Measurements from ENCODE around the gene CES4A. TPM values are rescaled to one million over a fixed set of nuclear protein-coding genes. Genes with fewer than 3 reads are reported as not detected.

CES4A gene
- polyA plus RNA-seq, 1 donor (not counting 4 experiments of a cell fraction or from before 2014, with no cell fraction given): 6.6 TPM

DNA sequence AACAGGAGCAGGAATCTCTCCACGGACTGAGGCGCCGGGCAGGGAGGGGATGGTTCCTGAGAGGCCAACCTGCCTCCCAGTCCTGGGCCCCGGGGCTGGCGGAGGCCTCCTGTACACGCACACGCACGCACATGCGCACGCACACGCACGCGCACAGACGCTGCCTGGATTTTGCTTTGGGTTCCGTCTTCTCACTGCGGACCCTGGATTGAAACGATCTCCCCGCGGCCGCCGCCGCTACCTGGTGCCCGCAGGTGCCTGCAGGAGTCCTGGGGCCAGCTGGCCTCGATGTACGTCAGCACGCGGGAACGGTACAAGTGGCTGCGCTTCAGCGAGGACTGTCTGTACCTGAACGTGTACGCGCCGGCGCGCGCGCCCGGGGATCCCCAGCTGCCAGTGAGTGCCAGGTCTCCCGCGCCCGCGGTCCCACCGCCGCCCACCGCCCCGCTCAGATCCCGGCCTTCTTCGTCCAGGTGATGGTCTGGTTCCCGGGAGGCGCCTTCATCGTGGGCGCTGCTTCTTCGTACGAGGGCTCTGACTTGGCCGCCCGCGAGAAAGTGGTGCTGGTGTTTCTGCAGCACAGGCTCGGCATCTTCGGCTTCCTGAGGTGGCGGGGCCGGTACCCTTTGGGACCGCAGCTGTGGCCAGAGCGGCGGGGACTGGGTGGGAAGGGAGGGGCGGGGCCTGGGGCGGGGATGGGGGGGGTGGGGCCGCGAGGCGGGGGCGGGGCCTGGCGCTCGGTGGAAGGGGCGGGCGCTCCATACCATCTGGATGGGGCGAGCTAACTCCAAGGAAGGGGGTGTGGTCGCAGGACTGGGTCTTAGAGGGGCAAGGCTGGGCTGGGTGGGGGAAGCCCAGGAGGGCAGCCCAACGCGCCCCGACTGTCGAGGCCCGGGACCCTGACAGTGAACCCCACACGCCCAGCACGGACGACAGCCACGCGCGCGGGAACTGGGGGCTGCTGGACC, 12.3 kb downstream of the CES4A start:
- no peaks in the 10 kb centered on the region for H3K9me1 ChIP-seq (ENCODE audit: control insufficient read depth, extremely low read depth, insufficient read depth, low read length)
- H3K4me1 ChIP-seq (ENCODE audit: control insufficient read depth, extremely low read depth, insufficient read depth, low read length): peaks cover 8% of the 10 kb centered on the region
- H3K36me3 ChIP-seq (ENCODE audit: control insufficient read depth in 2 of 2, extremely low read depth in 1 of 2, insufficient read depth in 2 of 2, low read length in 2 of 2): peaks cover 0 to 2% of the 10 kb centered on the region in 2 experiments
- FAIRE-seq (no peak), DNase-seq (ENCODE audit: low read depth, low spot score) (no peak)
- H3K4me3 ChIP-seq (ENCODE audit: control insufficient read depth in 2 of 3, extremely low read depth in 1 of 3, insufficient read depth in 2 of 3, low read depth in 1 of 3, low read length in 3 of 3): peak overlapping the region; percentile 51 to 65 (median 63)
- H3K79me2 ChIP-seq (ENCODE audit: control insufficient read depth, insufficient read depth, low read length): no peaks in the 10 kb centered on the region
- H3K27me3 ChIP-seq (ENCODE audit: control insufficient read depth, extremely low read depth, insufficient read depth, low read length): no peaks in the 10 kb centered on the region
- H3K4me2 ChIP-seq (ENCODE audit: control insufficient read depth, extremely low read depth, insufficient read depth, low read depth, low read length): peak overlapping the region; percentile 89
- H2AFZ ChIP-seq (ENCODE audit: control insufficient read depth, low read length): peak overlapping the region; percentile 92
- dilution Hi-C loops (cut with MboI; ENCODE audit: extremely low pct_ligation_motif_present, low sequenced_read_pairs): no loop called here
- H3K27ac ChIP-seq (ENCODE audit: control insufficient read depth, insufficient read depth, low read length): no peak overlapping the region
- no peaks in the 10 kb centered on the region for H3K9me3 ChIP-seq (ENCODE audit: control insufficient read depth, low read depth, low read length)
- H3K9ac ChIP-seq (ENCODE audit: control insufficient read depth, extremely low read depth, insufficient read depth, low read length): no peak overlapping the region
- no peak for TF ChIP-seq EZH2 (IDR thresholded peaks at IDR 0.05; ENCODE audit: low read length)
- TF ChIP-seq, protein P1, sequence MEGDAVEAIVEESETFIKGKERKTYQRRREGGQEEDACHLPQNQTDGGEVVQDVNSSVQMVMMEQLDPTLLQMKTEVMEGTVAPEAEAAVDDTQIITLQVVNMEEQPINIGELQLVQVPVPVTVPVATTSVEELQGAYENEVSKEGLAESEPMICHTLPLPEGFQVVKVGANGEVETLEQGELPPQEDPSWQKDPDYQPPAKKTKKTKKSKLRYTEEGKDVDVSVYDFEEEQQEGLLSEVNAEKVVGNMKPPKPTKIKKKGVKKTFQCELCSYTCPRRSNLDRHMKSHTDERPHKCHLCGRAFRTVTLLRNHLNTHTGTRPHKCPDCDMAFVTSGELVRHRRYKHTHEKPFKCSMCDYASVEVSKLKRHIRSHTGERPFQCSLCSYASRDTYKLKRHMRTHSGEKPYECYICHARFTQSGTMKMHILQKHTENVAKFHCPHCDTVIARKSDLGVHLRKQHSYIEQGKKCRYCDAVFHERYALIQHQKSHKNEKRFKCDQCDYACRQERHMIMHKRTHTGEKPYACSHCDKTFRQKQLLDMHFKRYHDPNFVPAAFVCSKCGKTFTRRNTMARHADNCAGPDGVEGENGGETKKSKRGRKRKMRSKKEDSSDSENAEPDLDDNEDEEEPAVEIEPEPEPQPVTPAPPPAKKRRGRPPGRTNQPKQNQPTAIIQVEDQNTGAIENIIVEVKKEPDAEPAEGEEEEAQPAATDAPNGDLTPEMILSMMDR (optimal IDR thresholded peaks at IDR 0.05 in 1 of 3, IDR thresholded peaks at IDR 0.05 in 1 of 3, conservative IDR thresholded peaks at IDR 0.05 in 1 of 3; ENCODE audit: extremely low read depth in 1 of 3, insufficient read depth in 2 of 3, low read length in 3 of 3): no peak
- H4K20me1 ChIP-seq (ENCODE audit: control insufficient read depth, extremely low read depth, insufficient read depth, low read length): no peaks in the 10 kb centered on the region

DNA sequence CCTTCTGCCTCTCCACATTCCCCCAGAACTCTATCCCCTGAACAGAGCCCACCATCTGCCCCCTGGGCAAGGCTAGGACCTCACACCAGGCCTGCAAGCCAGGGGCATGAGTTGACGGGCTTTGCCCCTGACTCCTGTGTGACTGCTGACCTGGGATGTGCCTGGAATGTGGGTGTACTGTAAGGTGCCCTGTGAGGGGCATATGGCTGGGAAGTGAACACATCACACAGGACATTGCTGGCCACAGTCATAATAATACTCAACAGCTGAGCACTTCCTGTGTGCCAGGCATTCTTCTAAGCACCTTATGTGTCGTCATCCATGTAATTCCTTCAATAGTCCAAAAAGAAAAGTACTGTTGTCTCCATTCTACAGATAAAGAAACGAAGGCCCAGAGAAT, 13.3 kb downstream of the CES4A start:
- Histone ChIP-seq H3K4me3 (ENCODE audit: control insufficient read depth in 2 of 3, extremely low read depth in 1 of 3, insufficient read depth in 2 of 3, low read depth in 1 of 3, low read length in 3 of 3) (no peak overlapping the region), H3K9ac (ENCODE audit: control insufficient read depth, extremely low read depth, insufficient read depth, low read length) (no peak overlapping the region), H3K4me2 (ENCODE audit: control insufficient read depth, extremely low read depth, insufficient read depth, low read depth, low read length) (no peak overlapping the region), H3K27ac (ENCODE audit: control insufficient read depth, insufficient read depth, low read length) (no peak overlapping the region), H3K4me1 (ENCODE audit: control insufficient read depth, extremely low read depth, insufficient read depth, low read length) (peaks cover 8% of the 10 kb centered on the region), H3K79me2 (ENCODE audit: control insufficient read depth, insufficient read depth, low read length) (no peaks in the 10 kb centered on the region), H3K36me3 (ENCODE audit: control insufficient read depth in 2 of 2, extremely low read depth in 1 of 2, insufficient read depth in 2 of 2, low read length in 2 of 2) (peaks cover 0 to 2% of the 10 kb centered on the region in 2 experiments), H3K9me3 (ENCODE audit: control insufficient read depth, low read depth, low read length) (no peaks in the 10 kb centered on the region), H3K9me1 (ENCODE audit: control insufficient read depth, extremely low read depth, insufficient read depth, low read length) (no peaks in the 10 kb centered on the region), H4K20me1 (ENCODE audit: control insufficient read depth, extremely low read depth, insufficient read depth, low read length) (no peaks in the 10 kb centered on the region), H2AFZ (ENCODE audit: control insufficient read depth, low read length) (no peak overlapping the region), H3K27me3 (ENCODE audit: control insufficient read depth, extremely low read depth, insufficient read depth, low read length) (no peaks in the 10 kb centered on the region)
- no peak for TF ChIP-seq EZH2 (IDR thresholded peaks at IDR 0.05; ENCODE audit: low read length)
- TF ChIP-seq, protein P1 (optimal IDR thresholded peaks at IDR 0.05 in 1 of 3, IDR thresholded peaks at IDR 0.05 in 1 of 3, conservative IDR thresholded peaks at IDR 0.05 in 1 of 3; ENCODE audit: extremely low read depth in 1 of 3, insufficient read depth in 2 of 3, low read length in 3 of 3): no peak
- DNase-seq (ENCODE audit: low read depth, low spot score): no peak
- dilution Hi-C loops (cut with MboI; ENCODE audit: extremely low pct_ligation_motif_present, low sequenced_read_pairs): no loop called here
- no peak for FAIRE-seq
